ENCODE data around the gene HFM1. TPM values are rescaled to one million over a fixed set of nuclear protein-coding genes. Genes with fewer than 3 reads are reported as not detected.
"Not testable (repeated sequence)": the region's sequence is repeated elsewhere in the genome, so short reads cannot be mapped to it uniquely, and the experiment has no call there.

Gene HFM1
- total and polyA plus RNA-seq, 4 donors, result 1.2 to 3.0 TPM; not detected in 2

GRCh38 chr1:91393042-91393441 is 11.6 kb downstream of the HFM1 start:
- ATAC-seq (ENCODE audit: low FRiP score), result no peak
- 76 to 77% methylated on average over 1 of the region's 1 CpG for WGBS, 2 donors

DNA sequence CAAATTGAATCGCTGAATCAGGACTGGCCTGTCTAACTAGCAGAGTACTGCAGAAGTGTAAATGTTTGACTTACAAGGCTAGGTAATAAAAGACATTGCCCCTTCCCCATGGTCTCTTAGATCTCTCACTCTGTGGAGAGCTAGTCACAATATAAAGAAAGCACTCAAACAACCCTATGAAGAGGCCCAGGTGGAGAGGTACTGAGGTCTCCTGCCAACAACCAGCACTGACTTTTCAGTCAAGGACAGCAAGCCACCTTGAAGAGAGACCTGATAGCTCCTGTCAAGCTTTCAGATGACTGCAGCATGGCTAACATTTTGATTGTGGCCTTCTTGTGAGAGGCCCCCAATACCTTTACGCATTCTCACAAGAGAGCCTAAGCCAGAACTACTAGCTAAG is 18.5 kb downstream of the HFM1 start:
- H3K9me3 ChIP-seq (ENCODE audit: control insufficient read depth, low read length), result no peaks in the 10 kb centered on the region
- H3K4me3 ChIP-seq (ENCODE audit: low read length in 2 of 2), result no peak overlapping the region
- H3K27ac ChIP-seq (ENCODE audit: low read depth in 1 of 2, low read length in 2 of 2), result no peak overlapping the region
- no peaks in the 10 kb centered on the region for H3K27me3 ChIP-seq (ENCODE audit: control insufficient read depth in 1 of 2, insufficient read depth in 2 of 2, low read length in 1 of 2)
- DNase-seq (no peak), ATAC-seq (ENCODE audit: low FRiP score) (no peak)
- no peaks in the 10 kb centered on the region for H3K36me3 ChIP-seq (ENCODE audit: control insufficient read depth in 1 of 2, insufficient read depth in 2 of 2, low read length in 1 of 2)
- no peaks in the 10 kb centered on the region for H3K4me1 ChIP-seq (ENCODE audit: control insufficient read depth in 1 of 2, insufficient read depth in 2 of 2, low read length in 2 of 2)
- WGBS, 2 donors, result 87 to 89% methylated on average over 2 of the region's 2 CpGs
- intact Hi-C loops (cut with DNase I), result no loop called here

More at GRCh38 chr1:91393042-91393441, 11.6 kb downstream of the HFM1 start:
- H3K9me3 ChIP-seq (ENCODE audit: control insufficient read depth, low read length), result no peaks in the 10 kb centered on the region
- no peak for DNase-seq
- H3K27ac ChIP-seq (ENCODE audit: low read depth in 1 of 2, low read length in 2 of 2), result no peak overlapping the region
- H3K36me3 ChIP-seq (ENCODE audit: control insufficient read depth in 1 of 2, insufficient read depth in 2 of 2, low read length in 1 of 2), result no peaks in the 10 kb centered on the region
- no peaks in the 10 kb centered on the region for H3K4me1 ChIP-seq (ENCODE audit: control insufficient read depth in 1 of 2, insufficient read depth in 2 of 2, low read length in 2 of 2)
- intact Hi-C loops (cut with DNase I), result no loop called here
- no peaks in the 10 kb centered on the region for H3K27me3 ChIP-seq (ENCODE audit: control insufficient read depth in 1 of 2, insufficient read depth in 2 of 2, low read length in 1 of 2)
- no peak overlapping the region for H3K4me3 ChIP-seq (ENCODE audit: low read length in 2 of 2)

- ATAC-seq (ENCODE audit: low FRiP score) (no peak), DNase-seq (no peak)
- WGBS, 2 donors, result 45 to 50% methylated on average over 2 of the region's 2 CpGs
- H3K27me3 ChIP-seq (ENCODE audit: control insufficient read depth in 1 of 2, insufficient read depth in 2 of 2, low read length in 1 of 2), result no peaks in the 10 kb centered on the region
- no peaks in the 10 kb centered on the region for H3K36me3 ChIP-seq (ENCODE audit: control insufficient read depth in 1 of 2, insufficient read depth in 2 of 2, low read length in 1 of 2)
- no peaks in the 10 kb centered on the region for H3K4me1 ChIP-seq (ENCODE audit: control insufficient read depth in 1 of 2, insufficient read depth in 2 of 2, low read length in 2 of 2)
- no peak overlapping the region for H3K27ac ChIP-seq (ENCODE audit: low read depth in 1 of 2, low read length in 2 of 2)
- no peak overlapping the region for H3K4me3 ChIP-seq (ENCODE audit: low read length in 2 of 2)
- no peaks in the 10 kb centered on the region for H3K9me3 ChIP-seq (ENCODE audit: control insufficient read depth, low read length)
- intact Hi-C loops (cut with DNase I), result no loop called here
Measured at GRCh38 chr1:91383456-91383855, 21.2 kb downstream of the HFM1 start.

GRCh38 chr1:91381844-91382243 is 22.8 kb downstream of the HFM1 start:
- 66 to 77% methylated on average over 3 of the region's 3 CpGs for WGBS, 2 donors
- intact Hi-C loops (cut with DNase I), result no loop called here
- DNase-seq (no peak), ATAC-seq (ENCODE audit: low FRiP score) (no peak)
- H3K36me3 ChIP-seq (ENCODE audit: control insufficient read depth in 1 of 2, insufficient read depth in 2 of 2, low read length in 1 of 2), result no peaks in the 10 kb centered on the region
- H3K4me1 ChIP-seq (ENCODE audit: control insufficient read depth in 1 of 2, insufficient read depth in 2 of 2, low read length in 2 of 2), result no peaks in the 10 kb centered on the region
- no peak overlapping the region for H3K4me3 ChIP-seq (ENCODE audit: low read length in 2 of 2)
- no peaks in the 10 kb centered on the region for H3K27me3 ChIP-seq (ENCODE audit: control insufficient read depth in 1 of 2, insufficient read depth in 2 of 2, low read length in 1 of 2)
- H3K9me3 ChIP-seq (ENCODE audit: control insufficient read depth, low read length), result no peaks in the 10 kb centered on the region
- H3K27ac ChIP-seq (ENCODE audit: low read depth in 1 of 2, low read length in 2 of 2), result no peak overlapping the region

GRCh38 chr1:91374086-91374485 is 30.6 kb downstream of the HFM1 start:
- Histone ChIP-seq H3K27me3 (ENCODE audit: control insufficient read depth in 1 of 2, insufficient read depth in 2 of 2, low read length in 1 of 2) (no peaks in the 10 kb centered on the region), H3K27ac (ENCODE audit: low read depth in 1 of 2, low read length in 2 of 2) (no peak overlapping the region), H3K4me1 (ENCODE audit: control insufficient read depth in 1 of 2, insufficient read depth in 2 of 2, low read length in 2 of 2) (no peaks in the 10 kb centered on the region), H3K4me3 (ENCODE audit: low read length in 2 of 2) (no peak overlapping the region), H3K36me3 (ENCODE audit: control insufficient read depth in 1 of 2, insufficient read depth in 2 of 2, low read length in 1 of 2) (no peaks in the 10 kb centered on the region), H3K9me3 (ENCODE audit: control insufficient read depth, low read length) (peaks cover 2% of the 10 kb centered on the region)
- ATAC-seq (ENCODE audit: low FRiP score) (no peak), DNase-seq (no peak)
- intact Hi-C loops (cut with DNase I), result no loop called here
- 80 to 85% methylated on average over 1 of the region's 1 CpG for WGBS, 2 donors

GRCh38 chr1:91372230-91372629 is 32.4 kb downstream of the HFM1 start:
- ATAC-seq (ENCODE audit: low FRiP score); DNase-seq; H3K4me1 ChIP-seq (ENCODE audit: control insufficient read depth in 1 of 2, insufficient read depth in 2 of 2, low read length in 2 of 2); H3K36me3 ChIP-seq (ENCODE audit: control insufficient read depth in 1 of 2, insufficient read depth in 2 of 2, low read length in 1 of 2); intact Hi-C loops (cut with DNase I); H3K27ac ChIP-seq (ENCODE audit: low read depth in 1 of 2, low read length in 2 of 2); H3K4me3 ChIP-seq (ENCODE audit: low read length in 2 of 2); H3K27me3 ChIP-seq (ENCODE audit: control insufficient read depth in 1 of 2, insufficient read depth in 2 of 2, low read length in 1 of 2); H3K9me3 ChIP-seq (ENCODE audit: control insufficient read depth, low read length): not testable (repeated sequence)
- WGBS, 2 donors, result 95 to 98% methylated on average over 3 of the region's 3 CpGs

DNA sequence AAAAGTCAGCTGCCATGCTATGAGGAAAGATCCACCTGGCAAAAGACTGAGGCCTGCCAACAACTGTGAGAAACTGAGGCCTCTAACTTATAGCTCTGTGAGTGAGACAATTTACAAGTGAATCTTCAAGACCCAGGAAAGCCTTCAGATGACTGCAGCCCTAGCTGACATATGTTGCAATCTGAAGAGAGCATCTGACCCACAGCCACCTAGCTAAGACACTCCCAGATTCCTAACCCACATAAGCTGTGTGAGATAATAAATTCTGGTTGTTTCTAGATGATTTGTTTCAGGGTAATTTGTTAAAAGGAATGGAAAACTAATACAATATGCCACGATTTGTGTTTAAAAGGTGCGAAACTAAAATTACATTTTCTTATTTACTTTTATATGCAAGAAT is 55.1 kb downstream of the HFM1 start:
- Histone ChIP-seq H3K9me3 (ENCODE audit: control insufficient read depth, low read length) (no peaks in the 10 kb centered on the region), H3K4me1 (ENCODE audit: control insufficient read depth in 1 of 2, insufficient read depth in 2 of 2, low read length in 2 of 2) (no peaks in the 10 kb centered on the region), H3K27me3 (ENCODE audit: control insufficient read depth in 1 of 2, insufficient read depth in 2 of 2, low read length in 1 of 2) (no peaks in the 10 kb centered on the region), H3K4me3 (ENCODE audit: low read length in 2 of 2) (no peak overlapping the region), H3K27ac (ENCODE audit: low read depth in 1 of 2, low read length in 2 of 2) (no peak overlapping the region), H3K36me3 (ENCODE audit: control insufficient read depth in 1 of 2, insufficient read depth in 2 of 2, low read length in 1 of 2) (no peaks in the 10 kb centered on the region)
- intact Hi-C loops (cut with DNase I), result no loop called here
- no peak for ATAC-seq (ENCODE audit: low FRiP score)
- no peak for DNase-seq
- WGBS, 2 donors, result 84 to 87% methylated on average over 2 of the region's 2 CpGs

DNA sequence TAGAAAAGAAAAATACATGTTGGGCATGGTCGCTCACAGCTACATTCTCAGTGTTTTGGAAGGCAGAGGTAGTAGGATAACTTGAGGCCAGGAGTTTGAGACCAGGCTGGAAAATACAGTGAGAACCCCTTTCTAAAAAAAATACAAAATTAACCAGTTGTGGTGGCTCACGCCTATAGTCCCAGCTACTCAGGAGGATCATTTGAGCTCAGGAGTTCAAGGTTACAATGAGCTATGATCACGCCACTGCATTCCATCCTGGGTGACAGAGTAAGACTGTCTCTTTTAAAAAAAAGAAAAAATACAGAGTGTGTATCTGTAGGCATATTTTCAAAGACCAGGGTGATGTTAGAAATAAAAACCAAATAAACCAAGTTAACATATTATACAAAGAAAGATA is 57.8 kb downstream of the HFM1 start:
- intact Hi-C loops (cut with DNase I), result no loop called here
- ATAC-seq (ENCODE audit: low FRiP score), result no peak
- WGBS, 2 donors, result 96% methylated on average over 3 of the region's 3 CpGs
- Histone ChIP-seq H3K27ac (ENCODE audit: low read depth in 1 of 2, low read length in 2 of 2) (no peak overlapping the region), H3K4me1 (ENCODE audit: control insufficient read depth in 1 of 2, insufficient read depth in 2 of 2, low read length in 2 of 2) (no peaks in the 10 kb centered on the region), H3K9me3 (ENCODE audit: control insufficient read depth, low read length) (no peaks in the 10 kb centered on the region), H3K27me3 (ENCODE audit: control insufficient read depth in 1 of 2, insufficient read depth in 2 of 2, low read length in 1 of 2) (no peaks in the 10 kb centered on the region), H3K36me3 (ENCODE audit: control insufficient read depth in 1 of 2, insufficient read depth in 2 of 2, low read length in 1 of 2) (no peaks in the 10 kb centered on the region), H3K4me3 (ENCODE audit: low read length in 2 of 2) (no peak overlapping the region)
- DNase-seq, result no peak

- intact Hi-C loops (cut with DNase I), result no loop called here
- no peak for DNase-seq
- WGBS, 2 donors, result 17 to 31% methylated on average over 4 of the region's 4 CpGs
Measured at GRCh38 chr1:91345395-91346005, 59.1 kb downstream of the HFM1 start.

More at GRCh38 chr1:91345395-91346005, 59.1 kb downstream of the HFM1 start:
- Histone ChIP-seq H3K27ac (ENCODE audit: low read depth in 1 of 2, low read length in 2 of 2) (no peak overlapping the region), H3K4me1 (ENCODE audit: control insufficient read depth in 1 of 2, insufficient read depth in 2 of 2, low read length in 2 of 2) (no peaks in the 10 kb centered on the region), H3K4me3 (ENCODE audit: low read length in 2 of 2) (no peak overlapping the region), H3K9me3 (ENCODE audit: control insufficient read depth, low read length) (no peaks in the 10 kb centered on the region), H3K27me3 (ENCODE audit: control insufficient read depth in 1 of 2, insufficient read depth in 2 of 2, low read length in 1 of 2) (no peaks in the 10 kb centered on the region), H3K36me3 (ENCODE audit: control insufficient read depth in 1 of 2, insufficient read depth in 2 of 2, low read length in 1 of 2) (no peaks in the 10 kb centered on the region)
- ATAC-seq (ENCODE audit: low FRiP score), result no peak
